NOMO-1 treated with DMSO at 0.1 percent for 48 hours (cell line): ENCODE measurements around the gene CTSH.
"Not testable (repeated sequence)": the region's sequence is repeated elsewhere in the genome, so short reads cannot be mapped to it uniquely, and the experiment has no call there.

Source experiments
- DNase-seq: peaks from one replicate; lab custom pipeline; 2025; ENCODE audit not compliant: unreplicated experiment; lab: John Stamatoyannopoulos, UW

Gene CTSH

DNA sequence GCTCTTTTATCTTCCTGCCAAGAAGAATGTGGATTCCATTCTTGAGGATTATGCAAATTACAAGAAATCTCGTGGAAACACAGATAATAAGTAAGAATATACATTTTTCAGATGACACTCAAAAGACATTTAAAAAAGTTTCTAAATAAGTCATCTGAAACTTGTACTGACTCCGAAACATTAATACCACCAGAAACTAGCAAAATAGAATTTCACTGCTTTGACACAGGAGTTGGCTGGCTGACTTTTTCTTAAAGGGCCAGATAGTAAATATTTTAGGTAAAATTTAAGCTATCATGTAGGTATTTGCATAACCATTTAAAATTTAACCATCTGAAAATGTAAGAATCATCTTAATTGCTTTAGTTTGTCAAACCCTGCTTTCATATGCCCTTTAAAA, 51.3 kb downstream of the CTSH start:
- no peak for DNase-seq

DNA sequence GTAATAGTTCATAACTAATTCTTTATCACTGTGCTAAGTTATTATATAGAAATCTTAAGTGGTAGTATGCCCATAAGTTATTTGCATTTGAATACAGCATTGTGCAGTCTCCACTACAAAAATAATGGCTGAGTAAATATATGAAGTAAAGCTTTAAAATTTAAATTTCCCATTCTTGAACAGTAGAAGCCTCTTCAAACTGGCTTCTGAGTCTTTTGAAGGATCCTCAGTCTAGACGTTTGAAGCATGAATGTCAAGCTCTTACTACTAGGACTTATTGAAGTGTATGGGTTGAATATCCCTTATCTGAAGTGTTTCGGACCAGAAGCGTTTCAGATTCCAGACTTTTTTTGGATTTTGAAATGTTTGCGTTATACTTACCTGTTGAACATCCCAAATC, 55.8 kb downstream of the CTSH start:
- no peak for DNase-seq

DNA sequence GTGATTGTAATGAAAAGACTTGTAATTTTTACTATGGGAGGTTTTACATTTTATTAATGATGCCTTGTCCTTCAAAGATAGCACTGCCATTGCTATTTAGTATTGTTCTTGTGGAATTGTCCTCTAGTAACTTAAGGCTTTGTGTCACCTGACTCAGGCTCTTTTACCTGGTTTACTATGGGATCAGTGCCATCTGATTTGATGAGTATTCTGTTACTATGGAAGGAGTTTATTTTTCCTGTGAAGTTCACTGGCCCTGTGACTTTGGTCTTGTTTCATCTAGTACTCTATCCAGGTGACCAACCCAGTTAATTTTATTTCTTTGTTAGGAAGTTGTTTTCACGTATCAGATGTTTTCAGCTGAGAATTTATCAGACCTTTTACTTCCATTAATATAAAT, 63.2 kb downstream of the CTSH start:
- DNase-seq, result no peak

DNA sequence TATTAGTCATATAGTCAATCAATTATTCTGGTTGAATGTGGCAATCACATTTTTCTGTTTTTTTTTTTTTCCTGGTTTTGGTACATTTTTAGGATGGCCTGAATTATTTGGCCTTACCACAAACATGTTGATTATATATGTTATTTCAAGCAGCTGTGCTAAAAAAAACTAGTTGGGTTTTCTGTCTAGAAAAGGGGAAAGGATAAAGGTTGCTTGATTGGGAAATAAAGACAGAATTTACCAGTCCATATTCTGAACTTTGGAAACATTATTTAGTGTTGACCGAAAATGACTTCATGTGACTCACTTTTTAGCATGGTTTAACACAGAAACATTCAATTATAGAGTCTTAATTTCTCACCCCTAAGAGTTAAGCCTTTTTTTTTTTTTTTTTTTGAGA, 64.0 kb downstream of the CTSH start:
- no peak for DNase-seq

DNA sequence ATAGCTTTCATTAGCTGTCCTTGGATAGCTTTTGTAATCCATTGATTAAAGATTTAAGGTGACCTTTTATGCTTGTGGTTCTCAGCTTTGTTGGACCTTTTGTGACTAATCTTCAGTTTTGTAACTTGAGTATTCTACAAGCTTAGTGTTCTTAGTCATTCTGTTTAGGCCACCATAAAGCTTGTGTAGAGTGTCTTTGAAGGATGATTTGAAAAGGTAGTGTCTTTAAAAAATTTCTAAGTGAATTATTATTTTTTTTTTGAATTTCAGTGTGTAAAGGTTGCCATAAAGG, 64.7 kb downstream of the CTSH start:
- DNase-seq, result no peak

DNA sequence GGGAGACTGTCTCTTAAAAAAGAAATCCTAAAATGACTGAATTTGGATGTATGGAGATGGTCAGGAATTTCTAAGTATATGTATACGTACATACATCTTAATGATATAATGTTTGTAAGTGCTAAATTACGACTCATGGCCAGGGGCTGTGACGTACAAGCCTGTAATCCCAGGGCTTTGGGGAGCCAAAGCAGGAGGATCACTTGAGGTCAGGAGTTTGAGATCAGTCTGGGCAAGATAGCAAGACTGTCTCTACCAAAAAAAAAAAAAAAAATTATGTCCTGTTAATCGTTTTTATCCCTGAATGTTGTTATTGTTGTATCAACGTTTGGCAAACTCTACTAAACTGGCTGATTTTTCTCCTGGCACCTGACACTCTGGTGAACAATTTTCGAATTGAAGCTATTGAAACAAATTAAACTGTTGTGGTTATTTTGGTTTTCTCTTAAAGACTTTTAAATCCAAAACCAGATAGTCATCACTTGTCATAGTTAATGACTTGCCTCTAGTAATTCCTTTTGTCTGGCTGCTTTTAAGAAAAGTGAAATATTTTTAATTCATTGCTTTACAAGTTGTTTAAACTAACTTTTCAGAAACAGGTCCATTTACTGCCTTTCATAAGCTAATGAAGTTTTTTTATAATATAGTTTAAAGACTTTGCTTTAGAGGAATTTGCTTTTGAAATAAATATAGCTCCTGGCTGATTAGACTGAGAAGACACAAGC, 65.2 kb downstream of the CTSH start:
- DNase-seq, result no peak

DNA sequence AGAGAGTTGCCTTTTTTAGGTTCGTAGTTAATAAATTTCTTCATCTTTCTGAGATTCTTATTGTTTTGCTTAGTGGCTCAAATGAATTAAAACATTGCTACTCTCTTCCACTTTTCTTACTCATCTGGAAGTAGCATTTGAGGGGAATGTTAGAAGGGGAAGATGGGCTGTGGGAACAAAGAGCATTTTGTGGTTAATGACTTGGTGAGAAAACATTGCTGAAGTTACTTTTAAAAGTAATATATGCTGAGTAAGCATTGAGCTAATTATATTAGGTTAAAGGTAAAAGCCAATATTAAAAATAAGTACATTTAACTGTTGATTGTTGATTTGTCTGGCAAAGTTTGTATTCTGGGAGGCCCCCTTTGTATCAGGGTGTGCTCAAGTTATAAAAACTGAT, 66.5 kb downstream of the CTSH start:
- DNase-seq, result no peak

DNA sequence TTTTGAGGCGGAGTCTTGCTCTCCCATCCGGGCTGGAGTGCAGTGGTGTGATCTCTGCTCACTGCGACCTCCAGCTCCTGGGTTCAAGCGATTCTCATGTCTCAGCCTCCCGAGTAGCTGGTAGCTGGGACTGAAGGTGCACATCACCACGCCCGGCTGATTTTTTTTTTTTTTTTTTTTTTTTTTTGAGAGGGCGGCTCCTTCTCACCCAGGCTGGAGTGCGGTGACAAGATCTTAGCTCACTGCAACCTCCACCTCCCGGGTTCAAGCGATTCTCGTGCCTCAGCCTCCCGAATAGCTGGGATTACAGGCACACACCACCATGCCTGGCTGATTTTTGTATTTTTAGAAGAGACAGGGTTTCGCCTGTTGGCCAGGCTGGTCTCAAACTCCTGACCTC, 67.9 kb downstream of the CTSH start:
- DNase-seq, result not testable (repeated sequence)

DNA sequence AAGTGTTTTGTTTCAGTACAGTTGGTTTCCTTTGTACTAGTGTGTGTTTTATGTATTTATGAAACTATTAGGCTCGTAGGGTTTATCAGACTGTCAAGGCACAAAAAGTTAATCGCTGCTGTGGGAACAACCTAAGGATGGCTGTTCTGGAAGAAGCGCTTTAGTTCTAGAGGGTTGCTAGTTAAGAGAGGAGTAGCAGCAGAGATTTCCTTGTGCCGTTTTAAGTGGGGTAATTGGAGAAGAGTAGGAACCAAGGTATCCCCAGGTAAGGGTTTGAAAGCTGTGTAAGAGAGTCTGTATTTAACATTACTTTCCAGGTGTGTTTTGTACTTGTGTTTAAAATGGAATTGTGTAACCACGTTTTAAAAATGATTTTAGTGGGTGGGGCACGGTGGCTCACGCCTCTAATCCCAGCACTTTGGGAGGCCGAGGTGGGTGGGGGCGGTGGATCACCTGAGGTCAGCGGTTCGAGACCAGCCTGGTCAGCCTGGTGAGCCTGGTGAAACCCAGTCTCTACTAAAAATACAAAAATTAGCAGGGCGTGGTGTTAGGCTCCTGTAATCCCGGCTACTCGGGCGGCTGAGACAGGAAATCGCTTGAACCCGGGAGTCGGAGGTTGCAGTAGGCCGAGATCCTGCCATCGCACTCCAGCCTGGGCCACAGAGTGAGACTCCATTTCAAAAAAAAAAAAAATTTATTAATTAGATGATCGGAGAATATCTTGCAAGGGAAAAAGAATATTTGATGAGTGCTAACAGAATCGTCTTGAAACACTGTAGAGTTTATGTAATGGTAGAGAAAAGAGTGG, 69.5 kb downstream of the CTSH start:
- no peak for DNase-seq

DNA sequence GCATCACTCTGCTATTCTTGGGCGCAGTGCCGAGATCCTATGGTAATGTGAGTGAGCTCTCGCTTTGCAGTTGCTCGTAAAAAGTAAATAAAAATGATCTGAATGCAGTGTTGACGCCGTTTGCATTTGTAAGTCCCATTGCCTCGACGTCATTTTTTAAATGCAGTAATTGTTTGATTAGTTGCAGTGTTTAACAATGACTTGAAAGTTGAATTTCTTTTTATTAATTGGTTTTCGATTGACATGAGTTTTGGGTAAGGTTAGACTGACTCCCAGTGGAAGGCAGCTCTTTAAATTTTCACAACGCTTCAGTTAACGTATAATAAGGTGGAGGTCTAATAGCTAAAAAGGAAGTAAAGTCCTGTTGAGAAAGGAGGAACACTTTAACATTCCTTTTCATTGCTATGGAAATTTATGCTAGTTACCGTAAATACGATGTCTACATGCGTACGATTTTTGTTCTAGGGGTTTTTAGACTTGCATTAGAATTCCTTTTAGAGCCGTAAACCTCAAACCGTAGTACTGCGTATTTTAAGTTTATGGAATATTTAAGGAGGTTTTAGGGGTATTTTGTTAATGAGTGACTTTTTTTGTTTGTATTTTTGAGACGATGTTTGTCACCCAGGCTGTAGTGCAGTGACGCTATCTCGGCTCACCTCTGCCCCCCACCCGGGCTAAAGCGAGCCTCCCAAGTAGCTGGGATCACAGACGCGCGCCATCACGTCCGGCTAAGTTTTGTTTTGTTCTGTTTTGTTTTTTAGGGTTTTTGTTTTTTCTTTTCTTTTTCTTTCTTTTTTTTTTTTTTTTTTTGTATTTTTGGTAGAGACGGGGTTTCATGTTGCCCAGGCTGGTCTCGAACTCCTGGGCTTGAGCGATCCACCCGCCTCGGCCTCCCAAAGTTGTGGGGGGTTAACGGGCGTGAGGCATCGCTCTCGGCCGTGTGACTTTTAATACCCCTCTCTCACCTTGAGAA, 70.8 kb downstream of the CTSH start:
- DNase-seq, result peak; percentile 49

DNA sequence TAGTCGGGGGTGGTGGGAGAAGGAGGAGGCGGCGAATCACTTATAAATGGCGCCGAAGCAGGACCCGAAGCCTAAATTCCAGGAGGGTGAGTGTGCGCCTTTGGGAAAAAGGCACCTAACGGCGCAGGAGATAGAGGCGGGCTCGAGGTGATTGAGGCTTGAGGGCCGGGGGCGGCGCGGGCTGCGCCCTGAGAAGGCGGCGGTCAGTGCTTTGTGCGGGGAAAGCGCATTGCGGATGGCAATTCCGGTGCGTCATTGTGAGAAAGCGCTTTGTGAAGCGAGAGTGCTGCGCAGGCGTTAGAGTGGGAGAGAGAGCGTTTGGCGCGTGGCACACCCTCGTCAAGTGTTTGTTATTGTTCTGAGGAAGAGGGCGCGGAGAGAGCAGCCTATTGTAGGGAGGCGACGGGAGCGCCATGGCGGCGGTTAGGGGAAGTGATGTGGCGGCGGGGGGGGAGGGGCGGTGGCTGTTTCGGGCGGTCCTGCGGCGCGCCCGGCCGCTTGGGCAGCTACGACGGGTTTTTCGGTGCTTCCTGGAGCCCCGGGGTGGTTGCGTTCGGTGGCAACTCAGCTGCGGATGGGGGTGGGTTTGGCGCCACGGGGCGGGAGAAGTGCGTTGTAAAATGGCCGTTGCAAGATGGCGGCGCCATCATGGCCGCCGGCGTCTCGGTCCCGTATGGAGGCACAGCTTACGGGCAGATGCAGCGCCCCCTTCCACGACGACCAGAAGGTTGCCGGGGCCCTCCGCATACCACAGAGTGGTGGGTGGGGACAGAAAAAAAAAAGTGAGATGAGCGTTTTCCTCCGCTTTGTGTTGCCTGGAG, 71.7 kb downstream of the CTSH start:
- DNase-seq, result peak; percentile 83

DNA sequence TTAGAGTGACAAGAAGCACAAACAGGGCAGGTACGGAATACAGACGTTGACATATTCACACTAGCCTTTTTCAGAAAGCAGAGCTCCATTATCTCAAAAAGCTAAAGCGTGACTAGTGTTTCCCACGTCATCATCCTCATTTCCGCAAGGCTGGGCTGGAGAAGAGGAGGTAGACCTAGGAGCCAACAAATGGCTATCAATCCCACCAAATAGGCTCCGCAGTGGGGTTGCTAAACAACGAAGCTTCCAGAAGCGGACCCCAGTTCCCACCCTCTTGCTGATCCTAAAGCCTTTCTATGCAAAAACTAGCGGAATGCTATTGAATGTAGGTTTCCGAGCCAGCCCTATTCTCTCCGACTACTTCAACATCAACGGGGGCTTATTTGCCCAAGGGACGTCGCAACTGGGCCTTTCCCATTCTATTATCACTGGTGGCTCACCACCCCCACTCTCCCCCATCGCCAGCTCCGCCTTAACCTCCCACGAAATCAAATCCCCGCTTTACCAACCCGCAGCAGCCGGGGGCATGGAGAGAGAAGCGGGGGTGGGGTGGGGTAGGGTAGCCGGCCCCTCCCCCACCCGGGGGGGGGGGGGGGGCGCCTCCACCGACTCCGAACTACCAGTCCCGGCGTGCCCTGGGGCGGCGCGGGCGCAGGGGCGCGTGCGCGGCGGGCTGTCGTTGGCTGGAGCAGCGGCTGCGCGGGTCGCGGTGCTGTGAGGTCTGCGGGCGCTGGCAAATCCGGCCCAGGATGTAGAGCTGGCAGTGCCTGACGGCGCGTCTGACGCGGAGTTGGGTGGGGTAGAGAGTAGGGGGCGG, 72.5 kb downstream of the CTSH start, which contains the start of gene MORF4L1:
Gene MORF4L1 (plus strand): TSS at position 736 of the 817 bp plus-strand sequence. CDS start 128 bp downstream, outside the sequence.
- DNase-seq, result peak; percentile 91

DNA sequence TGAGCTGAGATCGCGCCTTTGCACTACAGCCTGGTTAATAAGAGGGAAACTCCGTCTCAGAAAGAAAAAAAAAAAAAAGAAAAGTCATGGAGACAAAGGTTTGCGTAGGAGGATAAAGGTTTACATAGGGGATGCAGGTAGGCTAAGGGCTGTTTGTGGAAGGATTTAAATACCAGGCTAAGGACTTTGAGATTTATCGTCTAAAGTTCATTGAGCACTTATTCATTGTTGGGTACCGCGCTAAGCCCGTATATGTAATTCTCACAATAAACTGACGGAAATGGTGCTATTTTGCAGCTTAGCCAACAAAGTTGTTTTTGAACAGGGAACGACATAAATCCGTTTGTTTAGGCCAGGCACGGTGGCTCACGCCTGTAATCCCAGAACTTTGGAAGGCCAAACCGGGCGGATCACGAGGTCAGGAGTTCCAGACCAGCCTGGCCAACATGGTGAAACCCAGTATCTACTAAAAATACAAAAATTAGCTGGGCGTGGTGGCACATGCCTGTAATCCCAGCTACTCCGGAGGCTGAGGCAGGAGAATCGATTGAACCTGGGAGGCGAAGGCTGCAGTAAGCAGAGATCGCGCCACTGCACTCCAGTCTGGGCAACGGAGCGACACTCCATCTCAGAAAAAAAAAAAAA, 73.2 kb downstream of the CTSH start:
- DNase-seq, result not testable (repeated sequence)
